Upper lobe of right lung (tissue), 1 donor: ENCODE data around the gene RAP1GAP2. TPM values are rescaled to one million over a fixed set of nuclear protein-coding genes. Genes with fewer than 3 reads are reported as not detected.

Experiments
- ATAC-seq: fragments of 200-7000 bp; cut with Tn5 transposase; one replicate; pipeline ENCODE4 v1.9.1; 2020; ENCODE audit warnings: mild to moderate bottlenecking, moderate library complexity
- DNase-seq: peaks from one replicate; pipeline ENCODE4 v3.0.0-alpha.2; 2020
- H3K27ac ChIP-seq: fragments of 200-600 bp; one replicate; pipeline ENCODE4 v1.8.0; 2022
- H3K27me3 ChIP-seq: fragments of 200-600 bp; one replicate; pipeline ENCODE4 v1.8.0; 2022; ENCODE audit warnings: mild to moderate bottlenecking
- H3K36me3 ChIP-seq: fragments of 200-600 bp; one replicate; pipeline ENCODE4 v1.8.0; 2022
- H3K4me1 ChIP-seq: fragments of 200-600 bp; one replicate; pipeline ENCODE4 v1.8.0; 2022
- H3K4me3 ChIP-seq: fragments of 200-600 bp; one replicate; pipeline ENCODE4 v1.8.0; 2022; ENCODE audit warnings: mild to moderate bottlenecking
- H3K9me3 ChIP-seq: fragments of 200-600 bp; one replicate; pipeline ENCODE4 v1.8.0; 2022
- intact Hi-C: fragments of 100-400 bp; cut with DNase I; formaldehyde crosslinking; loops from one replicate; pipeline ENCODE4 v1.11.0; 2022
- total RNA-seq: library from RNA; stranded (reverse); fragmentation: NEBNext Ultra II Directional; extraction: Animal tissue kit (Norgen Biotek cat#: 25700); gene quantifications from one replicate; pipeline ENCODE4 v1.2.1, GENCODE V29; 2021
- TF ChIP-seq, protein P1 (sequence below): fragments of 200-600 bp; IDR thresholded peaks from one replicate; pipeline ENCODE4 v1.8.0; 2022; ENCODE audit warnings: antibody characterized with exemption
- donor health status: DM: no; HTN: yes; CAD: no; lungs with severe emphysema.

RAP1GAP2 gene
- total RNA-seq, 1 donor from 2014 or later: 16.1 TPM

DNA sequence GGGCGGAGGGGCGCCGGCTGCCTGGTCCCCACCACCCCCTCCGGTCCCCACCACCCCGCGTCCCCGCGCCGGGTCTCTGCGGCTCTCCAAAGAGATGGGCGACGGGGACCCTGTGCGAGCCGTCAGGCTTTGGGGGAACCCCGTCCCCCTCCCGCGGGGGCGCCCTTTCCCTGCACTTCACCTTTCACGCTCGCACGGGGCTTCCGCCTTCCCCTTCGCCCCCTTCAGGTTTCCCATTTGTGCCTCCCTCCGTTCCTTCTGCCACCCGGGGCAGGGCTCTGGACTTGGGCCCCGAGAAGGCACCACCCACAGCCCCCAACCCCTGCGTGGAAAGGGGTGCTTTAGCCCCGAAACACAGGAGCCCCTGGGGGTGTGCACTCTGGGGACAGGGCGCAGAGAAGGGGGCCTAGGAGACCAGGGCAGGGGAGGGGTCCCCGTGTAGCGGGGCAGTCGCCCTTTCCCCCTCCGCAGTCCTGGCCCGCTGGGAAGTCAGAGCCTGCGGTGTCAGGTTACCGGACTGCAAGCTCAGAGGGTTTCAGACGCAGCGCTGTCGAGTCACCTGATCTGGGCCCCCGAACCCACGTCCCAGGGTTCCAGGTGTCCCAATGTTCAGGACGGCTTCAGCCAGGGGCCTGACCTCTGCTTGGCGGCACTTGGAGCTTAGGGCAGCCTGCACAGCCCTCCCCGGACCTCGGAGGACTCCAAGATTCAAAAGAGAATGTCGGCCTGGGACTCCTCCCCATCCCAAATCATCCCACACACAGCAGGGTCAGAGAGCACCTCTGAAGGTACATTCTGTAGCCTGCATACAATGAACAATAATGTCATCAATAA, 40.1 kb upstream of the RAP1GAP2 start:
- H3K4me3 ChIP-seq: no peak overlapping the region
- ATAC-seq (peak; percentile 28), DNase-seq (no peak)
- H3K27ac ChIP-seq: no peak overlapping the region
- peaks cover 3% of the 10 kb centered on the region for H3K4me1 ChIP-seq
- TF ChIP-seq, protein P1, sequence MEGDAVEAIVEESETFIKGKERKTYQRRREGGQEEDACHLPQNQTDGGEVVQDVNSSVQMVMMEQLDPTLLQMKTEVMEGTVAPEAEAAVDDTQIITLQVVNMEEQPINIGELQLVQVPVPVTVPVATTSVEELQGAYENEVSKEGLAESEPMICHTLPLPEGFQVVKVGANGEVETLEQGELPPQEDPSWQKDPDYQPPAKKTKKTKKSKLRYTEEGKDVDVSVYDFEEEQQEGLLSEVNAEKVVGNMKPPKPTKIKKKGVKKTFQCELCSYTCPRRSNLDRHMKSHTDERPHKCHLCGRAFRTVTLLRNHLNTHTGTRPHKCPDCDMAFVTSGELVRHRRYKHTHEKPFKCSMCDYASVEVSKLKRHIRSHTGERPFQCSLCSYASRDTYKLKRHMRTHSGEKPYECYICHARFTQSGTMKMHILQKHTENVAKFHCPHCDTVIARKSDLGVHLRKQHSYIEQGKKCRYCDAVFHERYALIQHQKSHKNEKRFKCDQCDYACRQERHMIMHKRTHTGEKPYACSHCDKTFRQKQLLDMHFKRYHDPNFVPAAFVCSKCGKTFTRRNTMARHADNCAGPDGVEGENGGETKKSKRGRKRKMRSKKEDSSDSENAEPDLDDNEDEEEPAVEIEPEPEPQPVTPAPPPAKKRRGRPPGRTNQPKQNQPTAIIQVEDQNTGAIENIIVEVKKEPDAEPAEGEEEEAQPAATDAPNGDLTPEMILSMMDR: no peak
- H3K9me3 ChIP-seq: no peaks in the 10 kb centered on the region
- H3K36me3 ChIP-seq: no peaks in the 10 kb centered on the region
- H3K27me3 ChIP-seq: peaks cover 78% of the 10 kb centered on the region
- intact Hi-C loops: no loop called here

DNA sequence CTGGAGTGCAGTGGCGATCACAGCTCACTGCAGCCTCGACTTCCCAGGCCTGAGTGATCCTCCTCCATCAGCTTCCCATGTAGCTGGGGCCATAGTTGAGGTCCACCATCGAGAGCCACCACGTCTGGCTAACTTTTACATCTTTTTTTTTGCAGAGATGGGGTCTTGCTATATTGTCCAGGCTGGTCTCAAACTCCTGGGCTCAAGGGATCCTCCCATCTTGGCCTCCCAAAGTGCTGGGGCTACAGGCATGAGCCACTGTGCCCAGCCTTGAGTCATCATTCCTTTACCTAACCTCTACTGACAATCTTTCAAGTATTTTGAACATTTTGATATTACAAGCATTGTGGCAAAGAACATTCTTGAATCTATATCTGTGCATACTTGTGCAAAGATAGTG, 37.4 kb upstream of the RAP1GAP2 start:
- no peak for DNase-seq
- peaks cover 3% of the 10 kb centered on the region for H3K4me1 ChIP-seq
- no peaks in the 10 kb centered on the region for H3K36me3 ChIP-seq
- peaks cover 69% of the 10 kb centered on the region for H3K27me3 ChIP-seq
- H3K4me3 ChIP-seq: no peak overlapping the region
- no peak overlapping the region for H3K27ac ChIP-seq
- H3K9me3 ChIP-seq: no peaks in the 10 kb centered on the region
- TF ChIP-seq, protein P1: no peak
- no peak for ATAC-seq
- intact Hi-C loops: no loop called here

DNA sequence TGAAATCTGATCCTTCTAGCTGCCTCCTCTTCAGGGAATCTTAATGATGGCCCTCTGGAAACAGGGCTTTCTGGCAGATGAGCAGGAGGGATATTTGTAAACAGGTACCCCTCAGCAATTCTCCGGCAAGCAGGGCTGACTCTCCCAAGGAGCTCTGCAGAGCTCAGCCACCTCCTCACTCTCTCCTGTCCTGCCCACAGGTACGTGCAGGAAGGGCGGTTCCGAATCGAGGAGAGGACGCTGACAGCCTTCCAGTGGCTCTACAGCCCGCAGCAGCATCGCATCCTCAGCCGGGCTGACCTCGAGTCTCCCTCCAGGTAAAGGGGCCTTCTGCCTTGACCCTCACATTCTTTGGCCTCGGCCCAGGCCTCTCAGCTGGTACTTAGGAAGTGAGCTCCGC, 26.1 kb upstream of the RAP1GAP2 start:
- TF ChIP-seq, protein P1: no peak
- H3K4me1 ChIP-seq: no peaks in the 10 kb centered on the region
- no peak overlapping the region for H3K27ac ChIP-seq
- no peaks in the 10 kb centered on the region for H3K9me3 ChIP-seq
- DNase-seq (no peak), ATAC-seq (no peak)
- intact Hi-C loops: no loop called here
- no peaks in the 10 kb centered on the region for H3K36me3 ChIP-seq
- no peak overlapping the region for H3K4me3 ChIP-seq
- peaks cover 15% of the 10 kb centered on the region for H3K27me3 ChIP-seq

- no peak for ATAC-seq
- H3K36me3 ChIP-seq: no peaks in the 10 kb centered on the region
- intact Hi-C loops: no loop called here
Observed at GRCh38 chr17:2775206-2775605, 21.0 kb upstream of the RAP1GAP2 start.

GRCh38 chr17:2776589-2777241, 19.5 kb upstream of the RAP1GAP2 start:
- no peaks in the 10 kb centered on the region for H3K4me1 ChIP-seq
- H3K27ac ChIP-seq: no peak overlapping the region
- no peak overlapping the region for H3K4me3 ChIP-seq
- ATAC-seq: no peak
- intact Hi-C loops: no loop called here
- H3K27me3 ChIP-seq: peaks cover 46% of the 10 kb centered on the region
- H3K9me3 ChIP-seq: no peaks in the 10 kb centered on the region
- no peaks in the 10 kb centered on the region for H3K36me3 ChIP-seq
- no peak for DNase-seq
- TF ChIP-seq, protein P1: no peak

More at GRCh38 chr17:2775206-2775605, 21.0 kb upstream of the RAP1GAP2 start:
- Histone ChIP-seq H3K9me3 (no peaks in the 10 kb centered on the region), H3K27ac (no peak overlapping the region), H3K27me3 (peaks cover 46% of the 10 kb centered on the region), H3K4me1 (no peaks in the 10 kb centered on the region), H3K4me3 (no peak overlapping the region)
- no peak for DNase-seq
- TF ChIP-seq, protein P1: no peak
